ENCODE measurements around the gene DNTTIP2.
"Not testable (repeated sequence)": the region's sequence is repeated elsewhere in the genome, so short reads cannot be mapped to it uniquely, and the experiment has no call there.

The DNTTIP2 gene

DNA sequence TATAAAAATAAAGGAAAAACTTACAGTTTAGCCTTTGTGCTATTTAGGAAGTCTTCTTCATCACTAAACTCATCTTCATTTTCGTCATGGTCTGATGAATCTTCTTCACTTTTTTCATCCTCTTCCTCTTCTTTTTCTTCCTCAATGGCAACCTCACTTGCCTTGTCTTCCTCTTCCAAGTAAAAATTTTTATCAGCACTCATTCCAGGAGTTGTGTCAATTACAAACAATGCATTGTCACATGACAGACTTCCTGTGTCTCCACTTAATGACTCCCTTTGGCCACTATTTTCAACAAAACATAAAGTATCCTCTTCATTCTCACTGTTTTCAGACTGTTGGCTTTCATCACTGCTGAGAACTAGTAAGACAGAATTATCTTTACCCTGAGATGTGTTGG is 2.8 kb downstream of the DNTTIP2 start:
- DNase-seq (ENCODE audit: low spot score), result no peak

DNA sequence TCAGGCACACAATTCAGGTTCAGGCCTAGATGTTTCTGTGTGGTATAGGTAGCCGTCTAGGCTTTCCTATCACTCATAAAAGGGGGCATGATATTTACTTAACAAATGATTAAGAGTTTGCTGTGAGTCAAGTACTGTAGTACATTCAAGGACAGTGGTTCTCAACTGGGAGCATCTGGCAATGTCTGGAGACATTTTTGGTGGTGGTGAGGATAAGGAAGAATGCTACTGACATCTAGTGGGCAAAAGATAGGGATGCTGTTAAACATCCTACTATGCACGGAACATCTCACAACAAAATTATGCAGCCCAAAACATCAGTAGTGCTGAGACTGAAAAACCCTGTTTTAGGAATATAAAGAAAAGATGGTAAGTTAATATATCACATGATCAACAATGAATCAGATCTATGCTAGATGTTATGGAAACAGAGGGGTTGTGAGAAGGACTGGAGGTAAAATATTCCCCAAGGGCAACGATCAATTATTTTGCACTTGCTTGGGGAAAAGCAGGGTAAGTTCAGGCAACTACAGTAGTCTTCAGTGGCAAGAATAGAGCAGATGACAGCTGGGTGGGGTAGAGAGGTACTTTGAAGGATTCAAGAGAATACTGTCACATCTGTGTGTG is 4.9 kb downstream of the DNTTIP2 start:
- DNase-seq (ENCODE audit: low spot score), result peak; percentile 57

DNA sequence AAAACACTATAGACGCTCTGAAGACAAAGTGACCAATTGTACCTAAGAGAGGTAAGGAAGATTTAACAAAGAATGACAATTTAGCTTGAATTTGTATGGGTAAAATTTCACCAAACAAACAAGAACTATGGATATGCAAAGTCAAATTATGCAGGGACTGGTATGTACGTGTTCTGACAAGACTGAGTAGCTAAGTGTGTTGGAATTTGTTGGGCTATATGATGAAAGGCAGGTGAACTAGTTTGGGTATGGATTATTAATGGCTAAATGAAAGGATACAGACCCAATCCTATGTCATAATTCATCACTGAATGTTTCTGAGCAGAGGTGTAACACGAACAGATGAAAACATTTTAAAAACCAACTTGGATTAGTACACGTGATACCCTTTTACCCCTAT is 7.6 kb downstream of the DNTTIP2 start:
- no peak for DNase-seq (ENCODE audit: low spot score)

DNA sequence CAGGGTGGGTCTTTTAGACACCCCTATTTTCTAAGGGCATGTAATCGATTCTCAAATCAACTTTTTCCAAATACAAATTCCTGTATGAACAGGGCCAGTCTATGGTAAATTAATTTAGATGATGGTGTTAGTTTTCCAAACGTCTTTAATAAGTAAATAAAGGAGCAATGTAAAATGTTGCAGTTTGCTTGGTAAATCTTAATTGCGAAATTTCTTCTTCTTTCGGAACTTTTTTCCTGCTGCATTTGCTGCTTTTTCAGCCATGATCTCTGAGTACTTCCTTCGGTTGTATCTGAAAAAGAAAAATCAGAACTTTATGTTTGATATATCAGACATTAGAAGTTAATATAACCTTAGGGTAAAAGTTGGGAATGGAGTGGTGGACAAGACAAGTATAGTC is 9.4 kb downstream of the DNTTIP2 start:
- DNase-seq (ENCODE audit: low spot score), result no peak

DNA sequence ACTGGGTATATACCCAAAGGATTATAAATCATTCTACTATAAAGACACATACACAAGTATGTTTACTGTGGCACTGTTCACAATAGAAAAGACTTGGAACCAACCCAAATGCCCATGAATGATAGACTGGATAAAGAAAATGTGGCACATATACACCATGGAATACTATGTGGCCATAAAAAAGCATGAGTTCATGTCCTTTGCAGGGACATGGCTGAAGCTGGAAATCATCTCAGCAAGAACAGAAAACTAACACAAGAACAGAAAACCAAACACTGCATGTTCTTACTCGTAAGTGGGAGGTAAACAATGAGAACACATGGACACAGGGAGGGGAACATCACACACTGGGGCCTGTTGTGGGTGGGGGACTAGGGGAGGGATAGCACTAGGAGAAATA is 10.5 kb downstream of the DNTTIP2 start:
- DNase-seq (ENCODE audit: low spot score), result not testable (repeated sequence)

DNA sequence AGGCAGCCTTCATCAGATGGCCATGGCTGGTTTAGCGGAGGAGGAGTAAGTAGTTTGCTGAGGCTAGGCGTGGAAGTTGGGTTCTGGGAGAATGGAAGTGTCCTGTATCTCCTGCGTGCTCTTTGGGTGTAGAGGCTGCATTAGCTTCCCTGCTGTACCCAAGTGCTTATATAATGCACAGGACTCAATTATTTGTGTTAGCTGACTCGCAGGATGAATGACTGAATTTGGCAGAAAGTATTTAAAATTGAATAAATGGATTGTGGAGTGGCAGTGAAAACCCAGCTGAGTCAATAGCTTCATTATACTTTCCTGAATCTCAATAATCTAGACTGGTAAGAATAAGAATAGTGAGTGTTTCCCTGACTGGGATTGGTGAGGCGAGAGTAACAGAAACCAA is 13.8 kb downstream of the DNTTIP2 start:
- DNase-seq (ENCODE audit: low spot score), result no peak

- DNase-seq (ENCODE audit: low spot score), result no peak
Measured at GRCh38 chr1:93864175-93864574, 14.8 kb downstream of the DNTTIP2 start.

DNA sequence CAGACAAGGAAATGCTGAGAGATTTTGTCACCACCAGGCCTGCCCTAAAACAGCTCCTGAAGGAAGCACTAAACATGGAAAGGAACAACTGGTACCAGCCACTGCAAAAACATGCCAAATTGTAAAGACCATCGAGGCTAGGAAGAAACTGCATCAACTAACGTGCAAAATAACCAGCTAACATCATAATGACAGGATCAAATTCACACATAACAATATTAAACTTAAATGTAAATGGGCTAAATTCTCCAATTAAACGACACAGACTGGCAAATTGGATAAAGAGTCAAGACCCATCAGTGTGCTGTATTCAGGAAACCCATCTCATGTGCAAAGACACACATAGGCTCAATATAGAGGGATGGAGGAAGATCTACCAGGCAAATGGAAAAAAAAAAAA is 21.4 kb downstream of the DNTTIP2 start:
- DNase-seq (ENCODE audit: low spot score), result not testable (repeated sequence)

- DNase-seq (ENCODE audit: low spot score), result not testable (repeated sequence)
Measured at GRCh38 chr1:93855983-93856382, 23.0 kb downstream of the DNTTIP2 start.

DNA sequence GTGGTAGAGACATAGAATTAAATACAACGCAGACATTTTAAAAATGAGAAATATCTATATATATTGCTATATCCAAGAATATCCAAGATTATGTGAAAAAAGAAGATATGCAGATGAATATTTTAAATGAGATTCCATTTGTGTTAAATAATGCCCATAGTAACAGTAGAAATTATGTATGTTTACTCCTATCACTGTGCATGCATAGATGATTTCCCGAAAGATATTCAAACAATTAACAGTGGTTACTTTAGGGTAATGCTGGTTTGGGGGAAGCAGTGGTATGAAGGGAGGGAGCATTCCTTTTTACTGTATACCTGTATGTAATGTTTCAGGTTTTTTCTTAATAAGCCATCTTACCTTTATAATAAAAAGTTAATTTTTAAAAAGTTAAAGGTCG is 25.1 kb downstream of the DNTTIP2 start:
- DNase-seq (ENCODE audit: low spot score), result no peak

DNA sequence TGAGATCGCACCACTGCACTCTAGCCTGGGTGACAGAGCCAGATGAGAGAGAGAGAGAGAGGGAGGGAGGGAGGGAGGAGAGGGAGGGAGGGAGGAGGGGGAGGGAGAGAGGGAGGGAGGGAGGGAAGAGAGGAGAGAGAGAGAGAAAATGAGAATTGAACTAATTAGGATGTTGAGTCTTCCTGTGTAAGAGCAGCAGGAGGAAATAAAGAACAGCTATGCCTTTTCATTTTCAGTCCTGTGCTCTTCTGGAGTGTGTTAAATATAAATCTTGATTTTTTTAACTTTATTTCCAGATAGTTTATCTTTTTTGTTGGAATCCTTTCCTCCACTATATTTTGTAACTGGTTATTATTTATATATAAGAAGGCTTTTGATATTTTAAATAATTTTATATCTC is 27.1 kb downstream of the DNTTIP2 start:
- DNase-seq (ENCODE audit: low spot score), result no peak

- no peak for DNase-seq (ENCODE audit: low spot score)
Measured at GRCh38 chr1:93851327-93851712, 27.7 kb downstream of the DNTTIP2 start.

DNA sequence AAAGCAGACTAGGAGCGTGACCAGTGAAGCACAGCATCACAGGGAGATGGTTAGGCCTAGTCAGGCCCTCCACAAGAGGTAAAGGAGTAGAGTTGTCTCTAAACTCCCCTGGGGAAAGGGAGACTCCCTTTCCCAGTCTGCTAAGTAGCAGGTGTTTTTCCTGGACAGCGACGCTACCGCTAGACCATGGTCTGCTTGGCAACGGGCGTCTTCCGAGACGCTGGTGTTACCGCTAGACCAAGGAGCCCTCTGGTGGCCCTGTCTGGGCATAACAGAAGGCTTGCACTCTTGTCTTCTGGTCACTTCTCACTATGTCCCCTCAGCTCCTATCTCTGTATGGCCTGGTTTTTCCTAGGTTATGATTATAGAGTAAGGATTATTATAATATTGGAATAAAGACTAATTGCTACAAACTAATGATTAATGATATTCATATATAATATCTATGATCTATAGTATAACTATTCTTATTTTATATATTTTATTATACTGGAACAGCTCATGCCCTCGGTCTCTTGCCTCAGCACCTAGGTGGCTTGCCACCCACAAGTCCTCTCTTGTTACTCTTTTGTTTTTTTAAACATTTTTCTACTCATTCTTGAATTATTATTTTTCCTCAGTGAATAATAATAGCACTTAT is 28.2 kb downstream of the DNTTIP2 start:
- peak; percentile 39 for DNase-seq (ENCODE audit: low spot score)

DNA sequence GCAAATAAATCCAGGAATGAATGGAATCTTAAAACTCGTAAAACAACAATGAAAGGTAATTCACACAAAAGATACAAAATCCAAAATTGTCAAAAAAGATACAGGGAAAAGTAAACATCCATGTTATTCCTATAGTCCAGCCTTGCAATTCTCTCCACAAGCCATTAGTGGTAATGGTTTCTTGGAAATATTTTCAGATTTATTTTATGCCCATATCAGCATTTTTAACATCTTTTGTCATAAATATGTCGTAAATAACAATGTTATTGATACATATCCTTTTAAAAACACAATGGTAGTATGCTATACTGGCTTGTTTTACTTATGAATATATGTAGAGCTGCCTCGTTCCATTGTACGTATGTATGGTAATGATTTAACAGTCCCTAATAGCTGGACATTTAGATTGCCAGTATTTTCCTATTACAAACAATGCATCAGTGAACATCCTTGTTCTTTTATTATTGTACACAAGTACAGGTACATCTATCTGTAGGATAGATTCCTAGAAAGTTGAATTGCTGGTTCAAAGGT is 30.6 kb downstream of the DNTTIP2 start:
- DNase-seq (ENCODE audit: low spot score), result no peak

DNA sequence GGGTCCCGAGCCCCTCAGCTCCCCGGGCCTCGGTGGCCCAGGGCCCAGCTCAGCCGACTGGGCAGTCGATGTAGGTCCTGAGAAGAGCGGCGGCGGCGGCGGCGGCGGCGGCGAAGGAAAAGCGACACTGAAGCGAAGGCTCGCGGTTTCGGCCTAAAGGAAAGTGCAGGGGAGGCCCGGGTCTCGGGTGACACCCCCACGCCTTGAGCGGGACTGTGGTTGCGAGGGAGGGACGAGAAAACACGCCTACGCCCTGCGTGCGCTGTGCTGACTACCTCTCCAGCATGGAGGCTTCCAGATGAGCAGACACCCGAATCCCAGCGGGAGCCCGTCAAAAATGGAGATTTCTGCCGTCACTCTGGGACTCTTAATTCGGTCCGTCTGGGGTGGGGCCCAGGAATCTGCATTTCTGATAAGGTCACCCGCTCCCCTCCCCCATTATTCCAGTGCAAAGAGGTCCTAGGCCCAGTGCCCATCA is 31.2 kb downstream of the DNTTIP2 start:
- no peak for DNase-seq (ENCODE audit: low spot score)

GRCh38 chr1:93846992-93847810 is 31.8 kb downstream of the DNTTIP2 start:
- peak; percentile 95 for DNase-seq (ENCODE audit: low spot score)

- DNase-seq (ENCODE audit: low spot score), result peak; percentile 88
Measured at GRCh38 chr1:93846206-93846991, 32.6 kb downstream of the DNTTIP2 start.

DNA sequence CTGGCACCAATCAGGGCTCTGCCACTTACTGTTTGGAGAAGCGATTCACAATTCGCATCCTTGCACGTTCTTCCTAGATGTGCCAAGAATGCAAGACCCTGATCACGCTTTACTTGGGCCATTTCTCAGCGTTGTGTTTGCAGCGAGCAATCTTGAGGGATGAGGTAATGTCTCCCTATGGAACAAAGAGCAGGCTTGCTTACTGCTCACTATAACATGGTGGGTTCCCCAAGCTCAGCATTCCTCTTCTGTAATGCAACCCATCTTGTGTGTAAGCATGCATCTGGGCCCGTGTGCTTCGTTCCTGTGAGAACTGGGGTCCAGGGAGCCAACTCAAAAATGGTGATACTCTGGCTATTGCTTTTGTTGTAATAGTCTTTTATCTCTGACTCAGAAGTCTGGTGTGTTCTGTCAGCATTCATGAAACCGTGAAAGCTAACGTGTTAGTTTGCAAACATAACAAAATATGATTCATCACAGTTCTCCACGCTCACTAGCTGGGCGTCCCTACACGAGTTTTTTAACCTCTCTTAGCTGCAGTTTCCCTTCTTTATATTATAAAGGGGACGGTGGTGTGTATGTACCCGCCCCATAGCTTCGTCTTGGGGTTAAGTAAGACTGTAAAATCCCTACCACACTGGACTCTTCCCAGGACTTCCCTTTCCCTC is 33.3 kb downstream of the DNTTIP2 start:
- no peak for DNase-seq (ENCODE audit: low spot score)

GRCh38 chr1:93844262-93845045 is 34.6 kb downstream of the DNTTIP2 start:
- DNase-seq (ENCODE audit: low spot score), result peak; percentile 87

GRCh38 chr1:93842750-93843500 is 36.1 kb downstream of the DNTTIP2 start:
- no peak for DNase-seq (ENCODE audit: low spot score)

Data from NAMALWA (cell line).